ENCODE results near the gene FAT1.
"Not testable (repeated sequence)": the region's sequence is repeated elsewhere in the genome, so short reads cannot be mapped to it uniquely, and the experiment has no call there.

FAT1 gene

DNA sequence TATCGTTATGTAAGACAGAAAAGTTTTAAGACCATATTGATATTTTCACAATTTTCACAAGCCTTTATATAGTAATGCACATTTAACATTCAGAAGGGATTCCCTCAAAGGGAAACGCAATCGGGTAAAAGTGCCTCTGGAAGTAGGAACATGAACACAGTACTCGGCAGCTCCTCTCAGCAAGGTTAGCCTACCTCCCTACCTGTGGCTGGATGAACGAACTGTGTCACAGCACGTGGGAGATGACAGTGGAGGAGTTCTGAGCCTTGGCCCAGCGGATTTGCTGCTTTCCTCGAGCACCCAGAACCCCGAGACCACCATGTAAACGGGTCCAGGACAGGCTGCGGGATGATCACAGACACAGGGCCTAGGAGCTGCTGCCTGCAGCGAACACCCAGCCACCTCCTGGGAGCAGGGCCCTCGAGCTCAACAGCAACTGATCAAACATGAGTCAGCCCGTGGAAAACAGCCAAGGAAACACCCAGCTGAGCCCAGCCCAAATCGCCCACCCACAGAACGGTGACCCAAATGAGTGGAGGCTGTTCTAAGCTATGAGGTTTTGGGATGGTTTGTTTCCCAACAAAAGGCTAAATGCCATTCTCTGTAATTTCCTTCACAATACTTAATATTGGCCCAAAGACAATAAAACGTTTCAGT is 30.4 kb downstream of the FAT1 start:
- no peak for DNase-seq

DNA sequence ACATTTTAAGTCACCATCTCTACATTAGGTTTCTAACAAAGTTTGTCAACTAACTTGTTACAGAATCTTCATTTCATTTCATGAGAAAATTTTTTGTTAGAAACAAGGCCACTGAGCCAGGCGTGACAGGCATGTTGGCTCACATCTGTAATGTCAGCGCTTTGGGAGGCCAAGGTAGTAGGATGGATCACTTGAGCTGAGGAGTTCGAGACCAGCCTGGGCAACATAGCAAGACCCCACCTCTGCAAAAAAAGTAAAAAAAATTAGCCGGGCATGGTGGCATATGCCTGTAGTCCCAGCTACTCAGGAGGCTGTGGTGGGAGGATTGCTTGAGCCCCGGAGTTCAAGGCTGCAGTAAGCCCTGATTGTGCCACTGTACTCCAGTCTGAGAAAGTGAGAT is 32.3 kb downstream of the FAT1 start:
- DNase-seq: no peak

GRCh38 chr4:186689476-186689875 is 34.2 kb downstream of the FAT1 start:
- no peak for DNase-seq

DNA sequence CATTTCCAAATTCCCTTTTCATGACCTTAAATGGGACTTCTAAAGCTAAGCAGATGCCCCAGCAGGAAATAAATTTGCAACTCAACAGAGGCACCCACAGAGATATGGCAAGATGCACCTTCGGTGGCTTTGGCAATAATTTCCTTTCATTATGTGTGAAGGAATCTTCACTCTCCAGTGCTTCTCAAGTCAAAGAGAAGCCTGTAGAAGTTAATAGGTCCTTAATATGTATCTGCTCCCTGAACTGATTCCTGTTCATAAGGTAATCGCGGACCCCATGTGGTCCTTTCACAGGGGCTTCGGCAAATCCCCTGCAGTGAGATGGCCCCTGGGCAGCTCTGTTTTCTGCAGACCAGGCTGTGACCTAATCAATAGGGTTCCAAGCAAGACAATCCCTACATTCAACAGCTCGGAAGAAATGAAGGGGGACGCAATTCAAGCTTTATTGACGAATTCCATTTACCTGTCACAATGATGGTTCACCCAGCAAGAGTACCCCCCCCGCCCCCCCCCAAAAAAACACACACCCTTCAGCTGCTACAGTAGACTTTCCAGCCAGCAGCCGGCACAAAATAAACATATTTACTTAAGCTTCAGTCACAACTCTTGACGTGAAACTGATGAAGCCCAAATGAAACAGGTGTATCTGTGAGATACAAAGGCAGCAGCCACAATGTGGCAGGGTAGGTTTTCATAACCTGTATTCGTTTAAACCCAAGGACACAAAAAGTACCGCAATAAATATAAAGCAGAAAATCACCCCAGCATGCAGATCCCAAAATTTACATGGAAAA is 35.3 kb downstream of the FAT1 start:
- no peak for DNase-seq

DNA sequence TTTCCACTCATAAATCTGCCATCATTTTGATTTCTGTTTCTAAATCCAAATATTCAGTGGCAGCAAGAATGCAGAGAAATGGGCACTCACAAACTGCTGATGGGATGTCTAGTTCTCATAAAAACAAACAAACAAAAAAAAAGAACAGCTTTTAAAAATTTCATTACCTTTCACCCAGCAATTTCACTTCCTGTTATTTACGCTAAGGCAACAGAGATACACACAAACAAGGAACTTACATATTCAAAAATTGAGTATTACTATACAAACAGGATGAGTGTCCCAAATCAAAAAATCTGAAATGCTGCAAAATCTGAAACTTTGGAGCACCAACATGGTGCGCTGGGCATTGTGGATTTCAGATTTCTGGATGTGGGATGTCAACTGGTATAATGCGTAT is 36.4 kb downstream of the FAT1 start:
- DNase-seq: no peak

GRCh38 chr4:186685767-186686183 is 37.9 kb downstream of the FAT1 start:
- DNase-seq: no peak

DNA sequence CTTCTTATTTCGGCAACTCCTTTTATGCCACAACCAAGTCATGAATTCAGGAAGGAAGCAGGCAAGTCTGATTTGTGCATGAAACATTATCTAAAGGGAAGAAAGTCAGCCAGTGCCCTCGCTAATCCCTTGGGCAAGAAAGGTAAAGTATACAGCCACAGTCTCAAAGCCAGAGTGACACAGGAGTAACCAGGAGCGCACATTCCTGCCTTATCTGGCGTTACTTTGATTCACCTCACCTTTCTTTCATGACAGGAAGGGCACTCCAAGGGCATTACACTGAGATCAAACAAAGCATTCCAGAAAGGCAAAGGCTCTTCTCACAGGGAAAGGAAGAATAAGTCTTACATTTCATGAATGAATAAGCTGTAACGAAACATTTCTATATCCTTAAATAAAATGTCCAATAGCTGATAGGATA is 38.8 kb downstream of the FAT1 start:
- no peak for DNase-seq

GRCh38 chr4:186684220-186684619 is 39.4 kb downstream of the FAT1 start:
- DNase-seq: no peak

GRCh38 chr4:186680641-186681040 is 43.0 kb downstream of the FAT1 start:
- DNase-seq: no peak

DNA sequence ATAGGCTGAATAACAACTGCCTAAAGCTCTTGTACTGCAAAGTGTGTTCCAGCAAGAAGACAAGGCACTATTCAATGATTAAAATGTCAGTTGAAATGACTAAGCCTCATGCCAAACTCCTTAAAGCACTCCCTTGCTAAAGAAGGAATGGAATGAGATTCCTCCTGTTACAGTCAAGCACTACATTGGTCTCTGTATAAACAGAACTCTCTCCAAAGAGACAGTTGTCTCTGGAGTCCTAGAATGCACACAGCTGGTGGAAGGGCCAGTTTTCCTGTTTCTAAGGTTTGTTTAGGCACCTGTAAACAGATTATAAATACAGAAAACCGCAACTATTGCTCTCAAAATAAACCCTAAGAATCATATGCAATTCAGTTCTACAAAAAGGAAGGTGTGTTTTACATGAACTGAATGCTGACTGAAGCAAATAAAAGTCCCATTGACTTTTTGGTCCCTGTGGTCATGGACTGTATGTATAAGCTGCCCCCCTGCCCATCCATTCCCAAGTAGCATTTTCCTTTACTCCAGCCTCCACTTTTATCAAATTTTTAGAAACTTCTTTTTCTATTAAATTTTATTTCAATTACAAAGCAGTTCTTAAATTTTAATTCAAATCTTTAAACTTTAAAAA is 47.0 kb downstream of the FAT1 start:
- DNase-seq: no peak

- DNase-seq: no peak
These were observed 53.9 kb downstream of the FAT1 start for GRCh38 chr4:186669735-186670134.

DNA sequence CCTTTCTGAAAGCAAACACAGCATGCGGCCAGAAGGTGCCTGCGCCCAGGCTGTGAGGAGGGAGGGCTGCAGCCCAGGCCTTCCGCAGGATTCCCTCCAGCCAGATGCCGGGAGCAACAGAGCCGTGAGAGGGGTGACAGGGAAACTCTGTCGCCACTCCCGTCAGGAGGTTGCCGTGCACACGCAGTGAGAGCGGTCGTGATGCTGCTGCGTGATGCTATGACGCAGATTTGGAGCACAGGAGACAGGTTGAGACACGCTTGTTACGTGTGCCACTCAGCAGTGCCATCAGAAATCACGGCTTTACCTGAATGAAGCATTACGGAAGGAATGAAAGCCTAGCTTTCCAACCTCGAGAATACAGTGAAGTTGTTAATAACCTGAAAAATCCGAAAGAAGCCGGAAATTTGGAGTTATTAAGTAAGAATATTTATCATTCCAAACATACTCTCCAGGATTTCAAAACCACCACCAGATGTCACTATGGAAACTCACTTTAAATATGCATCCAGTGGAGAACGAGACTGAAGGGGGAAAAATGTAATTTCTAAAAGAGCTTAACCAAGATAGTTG is 54.4 kb downstream of the FAT1 start:
- DNase-seq: peak; percentile 9

DNA sequence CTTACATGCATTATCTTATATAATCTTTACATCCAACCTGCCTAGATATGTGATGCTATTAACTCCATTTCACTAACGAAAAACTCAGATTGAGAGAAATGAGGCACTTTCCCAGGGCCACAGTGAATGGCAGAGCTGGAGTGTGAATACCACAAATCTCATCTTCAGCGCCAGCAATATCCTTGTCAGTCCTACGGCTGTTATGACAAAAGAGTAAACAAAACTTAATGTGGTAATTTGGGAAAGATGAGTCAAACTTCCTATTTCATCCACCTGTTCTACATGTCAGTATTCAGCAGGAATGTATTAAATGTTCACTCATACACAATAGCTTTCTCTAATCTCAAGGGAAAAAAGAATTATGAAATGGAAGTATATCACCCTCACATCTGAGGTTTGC is 56.9 kb downstream of the FAT1 start:
- no peak for DNase-seq

- no peak for DNase-seq
These were observed 57.4 kb downstream of the FAT1 start for GRCh38 chr4:186666252-186666651.

DNA sequence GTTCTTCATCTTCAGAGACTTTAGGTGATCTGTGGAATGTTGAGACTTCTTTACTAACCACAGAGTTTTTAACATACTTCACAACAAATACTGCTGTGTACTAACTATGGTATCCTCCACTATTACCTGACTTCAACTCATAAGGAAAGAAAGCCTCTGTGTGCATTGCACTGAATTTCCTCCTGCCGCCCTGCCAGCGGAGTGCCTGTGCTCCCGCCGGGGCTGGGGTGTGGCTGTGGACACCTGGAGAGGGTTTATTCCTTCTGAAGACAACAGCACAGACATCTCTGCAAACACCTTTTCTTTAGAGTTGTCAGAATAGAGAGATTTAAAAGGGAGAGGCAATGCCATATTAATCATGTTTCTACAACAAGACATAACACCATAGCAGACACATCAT is 63.3 kb downstream of the FAT1 start:
- DNase-seq: no peak

- no peak for DNase-seq
These were observed 63.7 kb downstream of the FAT1 start for GRCh38 chr4:186659935-186660334.

GRCh38 chr4:186659456-186659855 is 64.2 kb downstream of the FAT1 start:
- DNase-seq: not testable (repeated sequence)

DNA sequence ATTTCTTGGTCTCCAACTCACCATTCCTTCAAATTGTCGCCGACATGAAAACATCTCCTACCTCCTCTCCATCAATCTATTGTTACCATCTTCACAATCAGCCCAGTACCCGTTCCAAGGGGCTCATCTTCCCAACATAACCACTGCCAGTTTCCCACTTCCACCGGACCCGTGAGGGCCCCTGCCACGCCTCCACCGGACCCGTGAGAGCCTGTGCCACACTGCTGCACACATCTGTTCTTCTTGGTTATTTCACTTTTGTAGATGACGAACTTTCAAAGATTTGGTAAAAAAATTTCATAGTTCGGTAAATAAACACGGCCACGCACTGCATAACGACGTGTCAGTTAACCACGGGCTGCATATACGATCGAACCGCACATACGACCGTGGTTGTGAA is 65.0 kb downstream of the FAT1 start:
- no peak for DNase-seq

DNA sequence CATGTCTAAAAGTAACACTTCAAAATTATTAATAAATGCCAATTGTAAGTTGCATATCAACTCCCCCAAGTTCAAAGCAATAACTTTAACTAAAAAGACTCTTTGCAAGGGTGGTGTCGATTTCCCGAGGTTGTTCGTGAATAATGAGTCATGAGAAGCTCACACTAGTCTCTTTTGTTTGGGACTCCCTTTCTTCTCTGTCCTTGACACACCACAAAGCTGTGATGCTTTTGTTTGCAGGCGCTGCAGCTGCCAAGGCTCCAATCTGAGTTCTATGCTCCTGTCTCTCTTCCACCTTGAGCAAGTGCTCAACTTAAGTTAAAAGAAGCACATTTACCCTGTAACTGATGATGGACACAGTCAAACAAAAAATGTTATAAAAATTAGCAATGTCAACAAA is 65.9 kb downstream of the FAT1 start:
- no peak for DNase-seq

- DNase-seq: no peak
These were observed 69.7 kb downstream of the FAT1 start for GRCh38 chr4:186653969-186654368.

GRCh38 chr4:186651624-186652023 is 72.0 kb downstream of the FAT1 start:
- no peak for DNase-seq

GRCh38 chr4:186651181-186651603 is 72.5 kb downstream of the FAT1 start:
- no peak for DNase-seq

DNA sequence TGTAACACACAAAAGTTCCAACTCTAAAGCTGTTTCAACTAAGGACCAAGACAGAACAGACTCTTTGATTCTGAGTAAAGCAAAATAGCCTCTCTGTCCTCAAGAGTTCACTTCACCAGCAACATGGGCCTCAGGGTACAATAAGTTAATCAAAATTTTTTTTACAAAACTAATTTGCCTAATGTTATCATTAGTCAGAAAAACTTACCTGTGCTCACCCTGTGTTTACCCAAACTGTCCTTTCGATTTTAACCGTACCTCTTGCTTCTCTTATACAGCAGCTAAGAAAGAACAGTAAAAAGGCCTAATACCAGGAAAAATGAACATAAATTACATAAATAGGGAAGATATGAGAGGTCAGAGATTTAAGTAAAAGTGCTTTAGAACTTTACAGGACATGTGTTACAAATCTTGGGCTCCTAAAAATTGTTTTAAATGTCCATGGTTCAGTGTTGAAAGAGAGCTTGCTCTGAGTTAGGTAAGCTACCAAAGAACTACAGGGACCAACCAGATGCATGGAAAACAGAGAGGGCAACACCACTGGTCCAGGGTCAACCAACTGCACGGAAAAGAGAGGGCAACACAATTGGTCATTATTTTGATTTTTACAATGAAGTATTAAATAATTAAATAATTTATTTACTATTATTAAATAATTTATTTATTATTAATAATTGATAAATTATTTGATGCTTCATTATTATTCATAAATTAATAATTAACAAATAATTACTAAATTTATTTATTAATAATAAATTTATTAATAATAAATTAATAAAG is 73.1 kb downstream of the FAT1 start:
- DNase-seq: no peak

All from NCI-H1694 treated with DMSO at 0.1 percent for 48 hours (cell line).